ENCODE data around the gene PRPF19.

DNA sequence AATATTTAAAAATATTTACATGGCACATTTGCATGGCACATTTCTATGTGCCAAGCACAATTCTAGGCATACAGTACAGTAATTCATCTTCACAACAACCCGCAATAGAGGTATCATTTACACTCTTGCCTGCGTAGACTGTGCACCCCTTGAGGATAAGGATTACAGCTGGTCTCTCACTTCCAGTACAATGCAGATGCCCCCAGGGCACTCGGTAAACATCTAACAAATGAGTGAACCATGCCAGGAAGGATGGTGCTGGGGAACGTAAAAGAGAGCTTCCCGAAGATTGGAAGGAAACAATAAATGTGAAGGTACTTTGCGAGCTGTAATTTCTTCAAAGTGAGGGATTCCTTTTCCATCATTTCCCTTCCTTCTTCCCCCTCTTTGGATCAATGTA, 1.3 kb downstream of the PRPF19 start:
- TF ChIP-seq POLR2A (IDR thresholded peaks at IDR 0.05) = no peak
- TF ChIP-seq, protein P1, sequence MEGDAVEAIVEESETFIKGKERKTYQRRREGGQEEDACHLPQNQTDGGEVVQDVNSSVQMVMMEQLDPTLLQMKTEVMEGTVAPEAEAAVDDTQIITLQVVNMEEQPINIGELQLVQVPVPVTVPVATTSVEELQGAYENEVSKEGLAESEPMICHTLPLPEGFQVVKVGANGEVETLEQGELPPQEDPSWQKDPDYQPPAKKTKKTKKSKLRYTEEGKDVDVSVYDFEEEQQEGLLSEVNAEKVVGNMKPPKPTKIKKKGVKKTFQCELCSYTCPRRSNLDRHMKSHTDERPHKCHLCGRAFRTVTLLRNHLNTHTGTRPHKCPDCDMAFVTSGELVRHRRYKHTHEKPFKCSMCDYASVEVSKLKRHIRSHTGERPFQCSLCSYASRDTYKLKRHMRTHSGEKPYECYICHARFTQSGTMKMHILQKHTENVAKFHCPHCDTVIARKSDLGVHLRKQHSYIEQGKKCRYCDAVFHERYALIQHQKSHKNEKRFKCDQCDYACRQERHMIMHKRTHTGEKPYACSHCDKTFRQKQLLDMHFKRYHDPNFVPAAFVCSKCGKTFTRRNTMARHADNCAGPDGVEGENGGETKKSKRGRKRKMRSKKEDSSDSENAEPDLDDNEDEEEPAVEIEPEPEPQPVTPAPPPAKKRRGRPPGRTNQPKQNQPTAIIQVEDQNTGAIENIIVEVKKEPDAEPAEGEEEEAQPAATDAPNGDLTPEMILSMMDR (IDR thresholded peaks at IDR 0.05) = no peak
- TF ChIP-seq POLR2AphosphoS5 (IDR thresholded peaks at IDR 0.05) = no peak
